Fibroblast of pulmonary artery (primary cell): Measurements from ENCODE around the gene ELANE.

ENCODE experiments used
- DNase-seq: peaks from one replicate; pipeline ENCODE4 v3.0.0-alpha.2; 2010; ENCODE audit warnings: low read depth
- H3K4me3 ChIP-seq: replicated peaks from 2 replicates; pipeline ENCODE4 v1.5.1; 2011; ENCODE audit warnings: low read depth, mild to moderate bottlenecking, control low read depth, low read length, moderate library complexity
- TF ChIP-seq, protein P1 (sequence below): IDR thresholded peaks from 2 replicates; pipeline ENCODE4 v1.5.1; 2011; ENCODE audit warnings: mild to moderate bottlenecking, control low read depth, low read length, inconsistent platforms; ENCODE audit errors: missing control alignments

ELANE gene

DNA sequence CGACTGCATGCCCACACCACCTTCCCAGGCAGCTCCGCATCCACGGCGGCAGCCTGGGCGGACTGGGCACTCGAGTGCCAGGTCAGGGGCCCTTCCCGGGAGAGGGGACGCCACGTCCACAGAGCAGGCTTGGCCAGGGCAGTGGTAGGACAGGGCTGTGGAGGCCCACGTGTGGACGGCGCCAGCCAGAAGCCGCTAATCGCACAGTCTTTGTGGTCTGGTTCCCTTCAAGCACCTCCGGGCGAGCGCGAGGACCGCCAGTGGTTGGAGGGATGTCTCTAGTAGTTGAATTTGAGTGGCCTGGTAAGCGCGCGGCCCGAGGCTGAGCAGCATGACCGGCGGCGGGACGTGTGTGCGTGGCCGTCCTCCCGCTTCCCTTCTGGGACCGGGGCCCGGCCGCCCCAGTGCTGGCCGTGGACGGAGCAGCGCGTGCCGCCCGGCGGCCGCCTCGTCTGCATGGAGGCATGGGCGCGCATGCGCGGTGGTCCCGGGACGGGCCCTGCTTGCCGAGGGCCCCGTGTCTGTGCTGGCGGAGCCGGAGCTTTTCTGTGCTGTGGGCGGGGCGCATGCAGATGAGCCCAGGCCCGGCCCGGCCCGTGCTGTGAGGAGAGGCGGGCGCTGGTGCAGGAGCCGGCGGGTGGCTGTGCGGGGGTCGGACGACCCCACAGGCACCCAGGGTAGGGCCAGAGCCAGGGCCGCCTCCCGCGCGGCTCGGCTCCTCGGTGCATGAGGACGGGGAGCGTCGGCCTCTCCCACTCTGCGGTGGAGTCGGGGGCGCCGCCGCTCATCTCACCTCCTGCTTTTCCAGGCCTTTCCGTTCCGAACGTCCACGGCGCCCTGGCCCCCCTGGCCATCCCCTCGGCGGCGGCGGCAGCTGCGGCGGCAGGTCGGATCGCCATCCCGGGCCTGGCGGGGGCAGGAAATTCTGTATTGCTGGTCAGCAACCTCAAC lies 46.2 kb upstream of the ELANE start:
- no peak overlapping the region for H3K4me3 ChIP-seq
- DNase-seq = no peak
- TF ChIP-seq, protein P1, sequence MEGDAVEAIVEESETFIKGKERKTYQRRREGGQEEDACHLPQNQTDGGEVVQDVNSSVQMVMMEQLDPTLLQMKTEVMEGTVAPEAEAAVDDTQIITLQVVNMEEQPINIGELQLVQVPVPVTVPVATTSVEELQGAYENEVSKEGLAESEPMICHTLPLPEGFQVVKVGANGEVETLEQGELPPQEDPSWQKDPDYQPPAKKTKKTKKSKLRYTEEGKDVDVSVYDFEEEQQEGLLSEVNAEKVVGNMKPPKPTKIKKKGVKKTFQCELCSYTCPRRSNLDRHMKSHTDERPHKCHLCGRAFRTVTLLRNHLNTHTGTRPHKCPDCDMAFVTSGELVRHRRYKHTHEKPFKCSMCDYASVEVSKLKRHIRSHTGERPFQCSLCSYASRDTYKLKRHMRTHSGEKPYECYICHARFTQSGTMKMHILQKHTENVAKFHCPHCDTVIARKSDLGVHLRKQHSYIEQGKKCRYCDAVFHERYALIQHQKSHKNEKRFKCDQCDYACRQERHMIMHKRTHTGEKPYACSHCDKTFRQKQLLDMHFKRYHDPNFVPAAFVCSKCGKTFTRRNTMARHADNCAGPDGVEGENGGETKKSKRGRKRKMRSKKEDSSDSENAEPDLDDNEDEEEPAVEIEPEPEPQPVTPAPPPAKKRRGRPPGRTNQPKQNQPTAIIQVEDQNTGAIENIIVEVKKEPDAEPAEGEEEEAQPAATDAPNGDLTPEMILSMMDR = no peak

DNA sequence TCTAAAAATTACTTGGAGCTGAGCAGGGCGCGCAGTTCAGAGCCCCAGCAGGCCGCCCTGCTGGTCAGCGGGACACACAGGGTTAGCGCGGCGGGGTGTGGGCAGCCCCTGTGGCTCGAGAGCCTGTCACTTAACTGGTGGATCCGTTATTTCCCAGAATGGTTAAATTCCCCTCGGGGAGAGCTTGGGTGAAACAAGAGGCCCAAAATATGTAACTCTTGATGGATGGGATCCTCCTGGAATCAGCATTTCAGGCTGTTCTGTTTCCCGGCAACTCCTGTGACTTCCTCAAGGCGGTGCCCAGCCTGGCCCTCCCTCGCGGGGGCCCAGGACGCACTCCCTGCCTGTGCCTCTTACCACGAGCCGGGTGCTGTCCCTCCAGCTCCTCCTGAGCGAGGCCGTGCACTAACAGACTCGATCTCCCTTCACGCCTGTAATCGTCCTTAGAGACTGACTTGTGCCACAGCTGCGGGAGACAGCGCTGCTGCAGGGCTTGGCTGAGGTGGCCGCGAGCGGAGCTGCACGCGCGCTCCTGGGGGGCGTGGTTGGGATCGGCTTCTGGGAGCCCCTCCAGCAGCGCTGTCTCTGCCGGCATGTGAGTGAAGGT lies 45.2 kb upstream of the ELANE start:
- TF ChIP-seq, protein P1 = no peak
- DNase-seq = no peak

DNA sequence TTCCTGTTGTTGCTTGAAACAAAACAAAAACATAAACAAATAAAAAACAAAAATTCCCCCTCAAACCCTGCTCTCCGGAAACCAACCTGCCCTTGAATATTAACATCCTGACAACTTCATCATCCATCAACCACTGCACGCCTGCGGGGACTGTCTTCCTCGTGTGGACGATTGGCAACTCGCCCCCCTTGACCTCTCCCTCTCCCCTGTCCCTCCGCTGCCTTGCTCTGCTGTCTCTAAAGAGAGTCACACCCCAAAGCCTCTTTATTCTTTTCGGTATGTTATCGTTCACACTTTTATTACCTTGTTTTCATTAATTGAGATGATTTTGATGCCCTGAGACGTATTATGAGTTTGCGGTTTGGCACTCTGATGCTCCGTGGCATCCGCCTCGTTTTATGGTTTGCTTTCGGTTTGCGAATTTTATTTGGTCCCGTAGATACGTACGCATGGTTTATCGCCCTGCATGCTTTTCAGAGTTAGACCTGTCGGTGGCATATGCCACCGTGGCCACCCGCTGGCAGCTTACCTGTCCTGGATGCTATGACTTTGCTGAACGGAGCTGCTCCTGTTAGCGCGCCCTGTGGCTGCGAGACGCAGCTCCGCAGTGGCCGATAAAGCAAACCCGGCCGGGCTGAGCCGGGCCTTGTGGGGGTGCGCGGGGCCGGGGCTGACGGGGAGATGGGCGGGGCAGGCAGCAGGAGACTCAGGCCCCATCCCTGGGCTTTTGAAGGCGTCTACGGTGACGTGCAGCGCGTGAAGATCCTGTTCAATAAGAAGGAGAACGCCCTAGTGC lies 44.3 kb upstream of the ELANE start:
- H3K4me3 ChIP-seq = no peak overlapping the region
- DNase-seq = no peak
- TF ChIP-seq, protein P1 = no peak

More for the DNA sequence above, 45.2 kb upstream of the ELANE start:
- no peak overlapping the region for H3K4me3 ChIP-seq

DNA sequence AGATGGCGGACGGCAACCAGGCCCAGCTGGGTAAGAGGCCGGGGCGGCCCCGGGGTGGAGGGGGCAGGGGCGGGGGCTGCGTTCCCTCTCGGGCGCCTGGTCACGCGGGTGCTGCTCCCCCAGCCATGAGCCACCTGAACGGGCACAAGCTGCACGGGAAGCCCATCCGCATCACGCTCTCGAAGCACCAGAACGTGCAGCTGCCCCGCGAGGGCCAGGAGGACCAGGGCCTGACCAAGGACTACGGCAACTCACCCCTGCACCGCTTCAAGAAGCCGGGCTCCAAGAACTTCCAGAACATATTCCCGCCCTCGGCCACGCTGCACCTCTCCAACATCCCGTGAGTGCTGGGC lies 43.7 kb upstream of the ELANE start:
- H3K4me3 ChIP-seq = no peak overlapping the region
- TF ChIP-seq, protein P1 = no peak
- no peak for DNase-seq

DNA sequence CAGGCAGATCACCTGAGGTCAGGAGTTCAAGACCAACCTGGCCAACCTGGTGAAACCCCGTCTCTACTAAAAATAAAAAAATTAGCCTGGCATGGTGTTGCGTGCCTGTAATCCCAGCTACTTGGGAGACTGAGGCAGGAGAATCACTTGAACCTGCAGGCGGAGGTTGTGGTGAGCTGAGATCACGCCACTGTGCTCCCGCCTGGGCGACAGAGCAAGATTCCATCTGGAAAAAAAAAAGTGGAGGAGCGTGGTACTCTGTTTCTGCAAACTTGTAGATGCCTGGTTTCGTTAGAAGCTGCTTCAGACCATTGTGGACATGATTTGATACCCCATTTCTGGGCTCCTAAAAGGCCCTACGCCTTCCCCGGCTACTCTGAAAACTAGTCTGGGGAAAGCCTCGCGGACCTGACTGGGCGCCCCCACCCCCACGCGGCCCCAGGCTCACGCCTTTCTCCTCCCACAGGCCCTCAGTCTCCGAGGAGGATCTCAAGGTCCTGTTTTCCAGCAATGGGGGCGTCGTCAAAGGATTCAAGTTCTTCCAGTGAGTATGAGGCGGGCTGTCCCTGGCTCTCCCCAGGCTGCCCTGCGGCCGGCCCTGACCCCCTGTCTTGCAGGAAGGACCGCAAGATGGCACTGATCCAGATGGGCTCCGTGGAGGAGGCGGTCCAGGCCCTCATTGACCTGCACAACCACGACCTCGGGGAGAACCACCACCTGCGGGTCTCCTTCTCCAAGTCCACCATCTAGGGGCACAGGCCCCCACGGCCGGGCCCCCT lies 41.8 kb upstream of the ELANE start:
- H3K4me3 ChIP-seq = no peak overlapping the region
- no peak for DNase-seq
- TF ChIP-seq, protein P1 = no peak

DNA sequence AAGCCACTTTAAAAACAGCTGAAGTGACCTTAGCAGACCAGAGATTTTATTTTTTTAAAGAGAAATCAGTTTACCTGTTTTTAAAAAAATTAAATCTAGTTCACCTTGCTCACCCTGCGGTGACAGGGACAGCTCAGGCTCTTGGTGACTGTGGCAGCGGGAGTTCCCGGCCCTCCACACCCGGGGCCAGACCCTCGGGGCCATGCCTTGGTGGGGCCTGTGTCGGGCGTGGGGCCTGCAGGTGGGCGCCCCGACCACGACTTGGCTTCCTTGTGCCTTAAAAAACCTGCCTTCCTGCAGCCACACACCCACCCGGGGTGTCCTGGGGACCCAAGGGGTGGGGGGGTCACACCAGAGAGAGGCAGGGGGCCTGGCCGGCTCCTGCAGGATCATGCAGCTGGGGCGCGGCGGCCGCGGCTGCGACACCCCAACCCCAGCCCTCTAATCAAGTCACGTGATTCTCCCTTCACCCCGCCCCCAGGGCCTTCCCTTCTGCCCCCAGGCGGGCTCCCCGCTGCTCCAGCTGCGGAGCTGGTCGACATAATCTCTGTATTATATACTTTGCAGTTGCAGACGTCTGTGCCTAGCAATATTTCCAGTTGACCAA lies 41.1 kb upstream of the ELANE start:
- TF ChIP-seq, protein P1 = no peak
- no peak for DNase-seq
- no peak overlapping the region for H3K4me3 ChIP-seq
